ENCODE data around the gene CIT.
A peak's percentile ranks its signal among the peaks of the same experiment; 100 is the strongest.

DNA sequence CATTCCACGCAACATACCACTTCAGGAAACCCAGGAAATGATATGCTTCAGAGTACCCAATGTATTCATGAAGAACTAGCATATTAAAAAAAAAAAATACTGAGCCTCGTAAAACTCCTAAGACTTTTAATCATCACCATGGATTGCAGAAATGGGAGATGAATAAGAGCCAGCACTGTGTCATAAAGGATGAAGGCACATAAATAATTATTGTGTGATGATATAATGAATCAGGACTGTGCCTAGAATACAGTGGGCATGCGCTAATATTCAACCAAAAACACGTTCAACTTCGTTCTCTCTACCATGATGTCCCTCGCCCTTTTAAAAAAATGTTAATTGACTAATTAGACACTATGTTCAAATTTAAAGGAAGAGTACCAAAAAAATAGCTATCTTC, 68.7 kb downstream of the CIT start:
- TF ChIP-seq POLR2A (IDR thresholded peaks at IDR 0.05), result no peak
- TF ChIP-seq, protein P1, sequence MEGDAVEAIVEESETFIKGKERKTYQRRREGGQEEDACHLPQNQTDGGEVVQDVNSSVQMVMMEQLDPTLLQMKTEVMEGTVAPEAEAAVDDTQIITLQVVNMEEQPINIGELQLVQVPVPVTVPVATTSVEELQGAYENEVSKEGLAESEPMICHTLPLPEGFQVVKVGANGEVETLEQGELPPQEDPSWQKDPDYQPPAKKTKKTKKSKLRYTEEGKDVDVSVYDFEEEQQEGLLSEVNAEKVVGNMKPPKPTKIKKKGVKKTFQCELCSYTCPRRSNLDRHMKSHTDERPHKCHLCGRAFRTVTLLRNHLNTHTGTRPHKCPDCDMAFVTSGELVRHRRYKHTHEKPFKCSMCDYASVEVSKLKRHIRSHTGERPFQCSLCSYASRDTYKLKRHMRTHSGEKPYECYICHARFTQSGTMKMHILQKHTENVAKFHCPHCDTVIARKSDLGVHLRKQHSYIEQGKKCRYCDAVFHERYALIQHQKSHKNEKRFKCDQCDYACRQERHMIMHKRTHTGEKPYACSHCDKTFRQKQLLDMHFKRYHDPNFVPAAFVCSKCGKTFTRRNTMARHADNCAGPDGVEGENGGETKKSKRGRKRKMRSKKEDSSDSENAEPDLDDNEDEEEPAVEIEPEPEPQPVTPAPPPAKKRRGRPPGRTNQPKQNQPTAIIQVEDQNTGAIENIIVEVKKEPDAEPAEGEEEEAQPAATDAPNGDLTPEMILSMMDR (IDR thresholded peaks at IDR 0.05), result no peak
- TF ChIP-seq POLR2AphosphoS5 (IDR thresholded peaks at IDR 0.05; ENCODE audit: insufficient read depth in 1 of 2, low read depth in 1 of 2), result peak in 1 of 2 donors; percentile 33

Measured in vagina (tissue), 2 donors.